HG03442 (cell line): Measurements from ENCODE around the gene TRAK1.

Source experiments
- ATAC-seq: cut with Tn5 transposase; IDR thresholded peaks from one replicate; pipeline ENCODE4 v1.9.1; 2021; ENCODE audit warnings: mild to moderate bottlenecking, moderate library complexity; ENCODE audit not compliant: unreplicated experiment

TRAK1 gene

GRCh38 chr3:42228796-42229195, 137.6 kb downstream of the TRAK1 start:
- no peak for ATAC-seq

- ATAC-seq: no peak
Measured at GRCh38 chr3:42229266-42229941, 138.2 kb downstream of the TRAK1 start.

- ATAC-seq: no peak
Measured at GRCh38 chr3:42229942-42230688, 139.0 kb downstream of the TRAK1 start.

GRCh38 chr3:42230860-42231259, 139.7 kb downstream of the TRAK1 start:
- ATAC-seq: no peak

- ATAC-seq: no peak
Measured at GRCh38 chr3:42235532-42235931, 144.4 kb downstream of the TRAK1 start.

GRCh38 chr3:42236611-42237010, 145.5 kb downstream of the TRAK1 start:
- ATAC-seq: no peak

- ATAC-seq: no peak
Measured at GRCh38 chr3:42246091-42246490, 154.9 kb downstream of the TRAK1 start.

- ATAC-seq: peak; percentile 53
Measured at GRCh38 chr3:42247576-42248027, 156.4 kb downstream of the TRAK1 start.

GRCh38 chr3:42250761-42251160, 159.6 kb downstream of the TRAK1 start:
- ATAC-seq: no peak

GRCh38 chr3:42254566-42254965, 163.4 kb downstream of the TRAK1 start:
- no peak for ATAC-seq

- no peak for ATAC-seq
Measured at GRCh38 chr3:42256135-42256819, 165.1 kb downstream of the TRAK1 start.

- ATAC-seq: no peak
Measured at GRCh38 chr3:42257007-42257406, 165.8 kb downstream of the TRAK1 start.

GRCh38 chr3:42262525-42262924, 171.4 kb downstream of the TRAK1 start:
- no peak for ATAC-seq

- no peak for ATAC-seq
Measured at GRCh38 chr3:42263354-42264346, 172.5 kb downstream of the TRAK1 start.

GRCh38 chr3:42264399-42265058, 173.4 kb downstream of the TRAK1 start:
- ATAC-seq: no peak

- ATAC-seq: no peak
Measured at GRCh38 chr3:42265059-42265991, 174.2 kb downstream of the TRAK1 start.

GRCh38 chr3:42266085-42266484, 174.9 kb downstream of the TRAK1 start, which contains the start of gene CCK:
Gene CCK (minus strand): TSS chr3:42266185. CDS start chr3:42263630, 2,555 bp downstream.
- ATAC-seq: no peak

GRCh38 chr3:42267878-42268277, 176.7 kb downstream of the TRAK1 start:
- ATAC-seq: no peak

GRCh38 chr3:42269647-42270046, 178.5 kb downstream of the TRAK1 start:
- no peak for ATAC-seq
